ENCODE results near the gene GFM1. TPM values are rescaled to one million over a fixed set of nuclear protein-coding genes. Genes with fewer than 3 reads are reported as not detected.

GFM1 gene
- total and polyA plus RNA-seq, 2 donors (not counting 3 experiments of a cell fraction or from before 2014, with no cell fraction given): 14.9 to 68.6 TPM

DNA sequence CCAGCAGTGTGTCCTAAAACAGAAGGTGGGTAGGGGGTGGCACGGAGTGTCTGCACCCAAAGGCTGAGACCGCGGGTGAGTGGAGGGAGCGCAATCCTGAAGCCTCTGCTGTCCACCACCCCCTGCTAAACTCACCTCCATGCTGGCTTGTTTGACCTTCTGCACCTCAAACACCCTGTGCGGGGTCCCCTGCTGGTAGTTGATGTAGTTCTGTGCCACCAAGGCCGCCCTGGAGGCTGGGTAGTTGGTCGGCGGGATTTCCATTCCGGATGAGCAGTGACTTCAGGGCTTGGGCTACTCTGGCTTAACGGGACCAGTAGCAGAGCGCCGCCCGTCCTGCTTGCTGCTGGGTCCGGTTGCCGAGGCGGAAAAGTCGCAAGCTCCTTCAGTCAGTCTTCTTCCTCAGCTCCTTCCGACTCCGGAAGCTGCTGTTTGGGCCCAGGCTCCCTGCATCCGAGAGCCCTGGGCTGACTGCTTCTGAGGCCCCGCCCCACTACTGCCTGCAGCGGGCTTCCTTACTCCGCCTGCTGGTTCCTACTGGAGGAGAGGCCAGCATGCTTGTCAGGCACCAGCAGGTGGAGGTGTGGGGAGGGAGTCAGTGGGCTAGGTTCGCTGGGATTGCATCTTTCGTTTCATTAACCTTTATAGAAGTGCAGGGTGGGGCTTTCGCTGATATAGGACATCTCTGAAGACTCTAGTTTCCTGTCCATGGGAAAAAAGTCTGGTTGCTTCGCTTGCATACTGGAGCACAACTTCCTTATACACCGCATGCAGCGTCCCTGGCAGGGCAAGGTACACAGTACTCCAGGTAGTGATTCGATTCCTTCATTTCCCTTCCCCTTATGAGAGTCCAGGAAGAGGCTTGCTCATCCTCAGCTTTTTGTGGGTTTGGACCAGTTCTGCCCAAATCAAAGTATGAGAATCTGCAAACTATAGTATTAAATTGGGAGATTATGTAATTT, 28.2 kb downstream of the GFM1 start, which contains the start of gene LXN:
TSS of gene LXN (minus strand) at position 434 of the 962 bp plus-strand sequence. CDS start at position 264, 170 bp downstream.
- Histone ChIP-seq H3K4me3 (replicated peaks in 1 of 3; ENCODE audit: insufficient read depth in 1 of 3, low read depth in 1 of 3, low read length in 3 of 3) (peak within 1 kb of the TSS; percentile 39 to 90 (median 79)), H3K27me3 (ENCODE audit: control insufficient read depth in 2 of 2, insufficient read depth in 2 of 2, low read length in 2 of 2) (no peaks in the 10 kb centered on the region), H3K79me2 (ENCODE audit: control insufficient read depth, insufficient read depth, low read length) (peaks cover 24% of the 10 kb centered on the region), H3K36me3 (ENCODE audit: control insufficient read depth in 2 of 2, extremely low read depth in 1 of 2, insufficient read depth in 2 of 2, low read length in 2 of 2) (peaks cover under 1 to 4% of the 10 kb centered on the region in 2 experiments), H3K9me1 (replicated peaks; ENCODE audit: control insufficient read depth, extremely low read depth, insufficient read depth, low read length) (no peaks in the 10 kb centered on the region), H3K27ac (ENCODE audit: insufficient read depth, low read depth, low read length) (peak within 1 kb of the TSS; percentile 75), H3K4me1 (ENCODE audit: control insufficient read depth, extremely low read depth, insufficient read depth, low read length) (peaks cover 29% of the 10 kb centered on the region), H3K9me3 (replicated peaks; ENCODE audit: control insufficient read depth, insufficient read depth, low read length) (no peaks in the 10 kb centered on the region), H3K9ac (replicated peaks; ENCODE audit: extremely low read depth, insufficient read depth, low read length) (peak within 1 kb of the TSS; percentile 91), H3K4me2 (ENCODE audit: insufficient read depth, low read length) (peak within 1 kb of the TSS; percentile 87), H4K20me1 (replicated peaks; ENCODE audit: control insufficient read depth, extremely low read depth, insufficient read depth, low read length) (no peaks in the 10 kb centered on the region), H2AFZ (ENCODE audit: low read depth, low read length) (peak within 1 kb of the TSS; percentile 67)
- DNase-seq (ENCODE audit: low read depth, low spot score) (peak; percentile 92), FAIRE-seq (peak; percentile 94)
- BruUV-seq (replicated peaks): TSS peak; percentile 57
- dilution Hi-C loops (cut with MboI; ENCODE audit: extremely low pct_ligation_motif_present, low sequenced_read_pairs): no loop called here
- TF ChIP-seq, protein P1, sequence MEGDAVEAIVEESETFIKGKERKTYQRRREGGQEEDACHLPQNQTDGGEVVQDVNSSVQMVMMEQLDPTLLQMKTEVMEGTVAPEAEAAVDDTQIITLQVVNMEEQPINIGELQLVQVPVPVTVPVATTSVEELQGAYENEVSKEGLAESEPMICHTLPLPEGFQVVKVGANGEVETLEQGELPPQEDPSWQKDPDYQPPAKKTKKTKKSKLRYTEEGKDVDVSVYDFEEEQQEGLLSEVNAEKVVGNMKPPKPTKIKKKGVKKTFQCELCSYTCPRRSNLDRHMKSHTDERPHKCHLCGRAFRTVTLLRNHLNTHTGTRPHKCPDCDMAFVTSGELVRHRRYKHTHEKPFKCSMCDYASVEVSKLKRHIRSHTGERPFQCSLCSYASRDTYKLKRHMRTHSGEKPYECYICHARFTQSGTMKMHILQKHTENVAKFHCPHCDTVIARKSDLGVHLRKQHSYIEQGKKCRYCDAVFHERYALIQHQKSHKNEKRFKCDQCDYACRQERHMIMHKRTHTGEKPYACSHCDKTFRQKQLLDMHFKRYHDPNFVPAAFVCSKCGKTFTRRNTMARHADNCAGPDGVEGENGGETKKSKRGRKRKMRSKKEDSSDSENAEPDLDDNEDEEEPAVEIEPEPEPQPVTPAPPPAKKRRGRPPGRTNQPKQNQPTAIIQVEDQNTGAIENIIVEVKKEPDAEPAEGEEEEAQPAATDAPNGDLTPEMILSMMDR (IDR thresholded peaks at IDR 0.05; ENCODE audit: extremely low read depth in 1 of 2, insufficient read depth in 1 of 2, low read depth in 1 of 2, low read length in 2 of 2): peak; percentile 56 to 92
- no peak for TF ChIP-seq MYC (IDR thresholded peaks at IDR 0.05; ENCODE audit: low read depth, low read length)
- TF ChIP-seq POLR2A (IDR thresholded peaks at IDR 0.05; ENCODE audit: low read depth, low read length): peak; percentile 87
- no peak for TF ChIP-seq EZH2 (IDR thresholded peaks at IDR 0.05; ENCODE audit: borderline replicate concordance, low read depth, low read length, severe bottlenecking)
- peak; percentile 84 for TF ChIP-seq POLR2AphosphoS5 (IDR thresholded peaks at IDR 0.05; ENCODE audit: insufficient read depth, low read depth, low read length)
- no peak for TF ChIP-seq JUN (IDR thresholded peaks at IDR 0.05; ENCODE audit: borderline replicate concordance, insufficient read depth, insufficient read length, low read depth)
- TF ChIP-seq, protein P2, sequence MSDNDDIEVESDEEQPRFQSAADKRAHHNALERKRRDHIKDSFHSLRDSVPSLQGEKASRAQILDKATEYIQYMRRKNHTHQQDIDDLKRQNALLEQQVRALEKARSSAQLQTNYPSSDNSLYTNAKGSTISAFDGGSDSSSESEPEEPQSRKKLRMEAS (IDR thresholded peaks at IDR 0.05; ENCODE audit: insufficient read depth, insufficient read length): no peak
- TF ChIP-seq GATA2 (IDR thresholded peaks at IDR 0.05; ENCODE audit: insufficient read depth, insufficient read length, low read depth, low read length): no peak
- TF ChIP-seq FOS (IDR thresholded peaks at IDR 0.05; ENCODE audit: borderline replicate concordance, insufficient read depth, low read length): no peak
- ChIA-PET CTCF (interaction anchor here (0.6 to 5.5 kb wide), 24 partner anchors 10 to 121 kb away, joined by 3 to 38 read pairs (median 4); partner anchors contain the start of gene GFM1), POLR2A (interaction anchor here (0.6 to 1.0 kb wide), 2 partner anchors 28 to 41 kb away, joined by 3 read pairs; partner anchors contain the start of gene GFM1)
- intact Hi-C loops (cut with micrococcal nuclease): loop anchor here (1.0 to 2.0 kb wide), 5 partner anchors 13 to 119 kb away; no protein-coding TSS in a partner anchor

All from endothelial cell of umbilical vein (primary cell).